GM18498 (cell line): Measurements from ENCODE around the gene ITPK1.
"Not testable (repeated sequence)": the region's sequence is repeated elsewhere in the genome, so short reads cannot be mapped to it uniquely, and the experiment has no call there.

Experiments
- ATAC-seq: cut with Tn5 transposase; IDR thresholded peaks from one replicate; pipeline ENCODE4 v1.9.1; 2021; ENCODE audit warnings: mild to moderate bottlenecking, moderate library complexity; ENCODE audit not compliant: unreplicated experiment

The ITPK1 gene

DNA sequence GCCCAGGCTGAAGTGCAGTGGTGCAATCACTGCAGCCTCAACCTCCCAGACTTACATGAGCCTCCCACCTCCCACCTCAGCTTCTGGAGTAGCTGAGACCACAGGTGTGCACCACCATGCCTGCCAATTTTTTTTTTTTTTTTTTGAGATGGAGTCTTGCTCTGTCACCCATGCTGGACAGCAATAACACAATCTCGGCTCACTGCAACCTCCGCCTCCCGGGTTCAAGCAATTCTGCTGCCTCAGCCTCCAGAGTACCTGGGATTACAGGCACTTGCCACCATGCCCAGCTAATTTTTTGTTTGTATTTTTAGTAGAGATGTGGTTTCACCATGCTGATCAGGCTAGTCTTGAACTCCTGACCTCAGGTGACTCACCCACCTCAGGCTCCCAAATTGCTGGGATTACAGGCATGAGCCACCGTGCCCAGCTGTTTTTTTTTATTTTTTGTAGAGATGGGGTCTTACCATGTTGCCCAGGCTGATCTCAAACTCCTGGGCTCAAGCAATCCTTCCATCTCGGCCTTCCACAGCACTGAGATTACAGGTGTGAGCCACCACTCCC, 15.6 kb upstream of the ITPK1 start:
- ATAC-seq, result not testable (repeated sequence)

DNA sequence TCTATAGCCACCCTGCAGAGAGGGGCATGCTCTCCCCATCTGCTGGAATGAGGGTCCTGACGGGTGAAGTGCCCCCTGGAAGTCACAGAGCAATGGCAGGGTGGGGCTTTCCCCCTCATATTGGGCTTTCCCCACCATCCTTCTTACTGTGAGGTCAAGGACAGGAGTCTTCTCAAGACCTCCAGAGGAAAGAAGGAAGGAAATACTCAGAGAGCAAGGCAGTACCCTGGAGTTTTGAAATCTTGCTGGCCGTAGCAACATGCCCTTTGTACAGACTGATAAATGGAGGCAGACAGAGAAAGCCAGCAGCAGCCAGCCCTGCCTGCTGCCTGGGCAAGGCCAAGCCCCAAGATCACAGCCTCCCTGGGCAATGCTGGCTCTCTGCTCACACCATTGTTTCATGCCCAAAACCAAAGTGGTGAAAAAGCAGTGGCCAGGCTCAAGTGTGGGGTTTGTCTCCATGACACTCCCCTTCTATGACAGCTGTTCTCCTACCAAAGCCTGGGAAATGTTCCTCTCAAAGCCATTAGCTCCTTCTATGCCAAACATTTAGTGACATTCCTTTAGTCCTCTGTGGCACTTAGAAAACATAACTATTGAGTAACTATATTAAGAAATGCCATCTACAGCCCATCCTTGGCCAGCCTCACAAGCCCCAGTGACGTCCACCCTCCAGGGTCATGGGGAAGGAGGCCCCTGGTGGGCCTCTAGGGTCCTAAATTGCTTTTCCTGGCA, 13.2 kb upstream of the ITPK1 start:
- ATAC-seq, result no peak

- no peak for ATAC-seq
Measured at GRCh38 chr14:93126111-93126510, 10.4 kb upstream of the ITPK1 start.

GRCh38 chr14:93122826-93123225, 7.1 kb upstream of the ITPK1 start:
- ATAC-seq, result no peak

GRCh38 chr14:93121030-93121834, 5.5 kb upstream of the ITPK1 start:
- ATAC-seq, result no peak

GRCh38 chr14:93120517-93120916, 4.8 kb upstream of the ITPK1 start:
- no peak for ATAC-seq

DNA sequence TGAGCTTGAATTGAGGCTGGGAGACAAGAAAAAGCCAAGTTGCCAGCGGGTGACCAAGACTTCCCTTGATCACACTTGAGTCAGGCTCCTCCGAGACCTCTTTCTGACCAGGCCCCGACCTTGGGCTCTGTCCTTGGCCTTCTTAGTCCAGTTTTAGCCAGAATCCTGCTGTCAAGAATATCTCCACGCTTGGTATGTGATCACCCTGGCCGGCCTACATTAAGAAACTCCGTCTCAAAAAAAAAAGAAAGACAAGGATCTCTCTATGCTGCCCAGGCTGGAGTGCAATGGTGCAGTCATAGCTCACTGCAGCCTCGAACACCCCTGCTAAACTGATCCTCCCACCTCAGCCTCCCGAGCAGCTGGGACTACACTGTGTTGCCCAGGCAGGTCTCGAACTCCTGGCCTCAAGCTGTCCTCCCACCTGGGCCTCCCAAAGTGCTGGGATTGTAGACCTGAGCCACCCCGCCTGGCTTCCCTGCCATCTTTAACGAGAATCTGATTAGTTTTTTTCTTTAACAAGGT, 1.0 kb upstream of the ITPK1 start:
- ATAC-seq, result no peak

- ATAC-seq, result peak; percentile 86
Measured at GRCh38 chr14:93115069-93115820, 480 bp downstream of the ITPK1 start.

DNA sequence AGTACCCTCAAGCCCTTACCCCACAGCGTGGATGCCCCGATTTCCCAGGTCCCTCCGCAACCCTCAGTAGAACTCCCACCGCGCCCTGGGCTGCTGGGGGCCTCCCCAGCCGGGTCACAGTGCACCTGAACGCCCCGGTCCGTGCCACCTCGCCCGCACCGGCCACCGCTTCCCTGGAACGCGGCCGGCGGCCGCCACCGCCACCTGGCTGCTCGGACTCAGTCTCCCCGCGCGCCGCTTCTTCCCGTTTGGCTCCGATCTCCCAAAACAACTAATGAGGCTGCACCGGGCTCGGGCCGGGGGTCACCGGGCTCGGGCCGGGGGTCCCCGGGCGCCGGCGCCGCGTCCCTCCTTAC, 1.0 kb downstream of the ITPK1 start:
- no peak for ATAC-seq

GRCh38 chr14:93114068-93114710, 1.5 kb downstream of the ITPK1 start:
- ATAC-seq, result no peak

- no peak for ATAC-seq
Measured at GRCh38 chr14:93113678-93114067, 2.1 kb downstream of the ITPK1 start.

DNA sequence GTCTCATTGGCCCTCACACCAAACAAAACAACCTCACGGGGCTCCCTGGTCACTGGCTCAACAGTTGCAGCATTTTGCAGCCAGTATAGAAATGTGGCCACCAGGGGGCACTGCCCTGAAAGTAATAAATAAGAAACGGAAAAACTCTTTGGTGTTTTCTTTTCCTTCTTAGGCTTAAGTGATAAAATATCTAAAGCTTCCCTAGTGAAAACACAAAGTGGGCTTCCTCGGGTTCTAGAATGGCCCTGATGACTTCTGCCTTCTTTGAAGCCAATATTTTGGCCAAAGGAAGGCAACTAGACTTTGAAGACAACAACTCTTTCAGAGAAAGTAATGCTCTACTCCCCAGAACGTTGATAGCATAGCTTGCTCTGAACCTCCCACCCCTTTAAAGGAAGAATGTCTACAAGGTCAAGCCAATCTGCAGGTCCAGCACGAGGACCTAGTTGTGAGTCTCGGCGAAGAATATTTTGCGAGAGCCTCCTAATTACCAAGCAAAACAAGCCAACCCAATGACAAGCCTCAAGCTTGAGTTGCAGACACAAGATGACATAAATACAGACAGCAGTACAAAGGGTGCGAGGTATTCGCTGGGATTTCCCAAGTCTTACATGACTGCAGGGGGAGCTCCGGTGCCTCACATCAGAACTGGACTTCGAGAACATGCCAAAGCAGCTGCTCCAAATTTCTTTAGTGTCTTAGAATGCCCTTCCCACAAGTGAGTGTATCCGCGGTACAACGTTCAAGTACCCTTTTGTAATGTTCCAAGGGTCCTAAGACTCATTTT, 2.6 kb downstream of the ITPK1 start:
- no peak for ATAC-seq

- not testable (repeated sequence) for ATAC-seq
Measured at GRCh38 chr14:93111541-93111940, 4.2 kb downstream of the ITPK1 start.

DNA sequence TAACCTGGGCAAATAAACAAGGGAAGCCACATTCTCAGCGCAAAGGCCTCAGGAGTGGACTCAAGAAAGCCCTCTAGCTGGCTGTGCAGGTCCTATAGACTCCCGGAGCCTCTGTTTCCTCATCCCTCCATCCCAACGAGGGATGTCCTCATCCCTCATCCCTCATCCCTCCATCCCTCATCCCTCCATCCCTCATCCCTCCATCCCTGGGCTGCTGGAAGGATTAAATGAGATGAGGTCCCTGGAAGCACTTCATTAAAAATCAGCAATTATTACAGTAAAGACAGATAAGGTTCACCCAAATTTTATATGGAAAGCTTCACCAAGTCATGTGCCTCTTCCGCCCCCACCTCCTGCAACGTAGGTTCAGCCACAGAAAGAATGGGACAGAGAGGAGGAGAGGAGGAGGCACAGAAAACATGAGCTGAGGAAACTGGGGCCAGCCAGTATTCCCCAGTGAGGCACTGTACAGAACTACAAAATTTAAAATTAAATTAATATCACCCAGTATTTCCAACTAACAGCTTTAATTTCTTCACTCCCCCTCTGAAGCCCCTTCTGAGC, 4.8 kb downstream of the ITPK1 start:
- no peak for ATAC-seq

- no peak for ATAC-seq
Measured at GRCh38 chr14:93109572-93110481, 5.9 kb downstream of the ITPK1 start.

DNA sequence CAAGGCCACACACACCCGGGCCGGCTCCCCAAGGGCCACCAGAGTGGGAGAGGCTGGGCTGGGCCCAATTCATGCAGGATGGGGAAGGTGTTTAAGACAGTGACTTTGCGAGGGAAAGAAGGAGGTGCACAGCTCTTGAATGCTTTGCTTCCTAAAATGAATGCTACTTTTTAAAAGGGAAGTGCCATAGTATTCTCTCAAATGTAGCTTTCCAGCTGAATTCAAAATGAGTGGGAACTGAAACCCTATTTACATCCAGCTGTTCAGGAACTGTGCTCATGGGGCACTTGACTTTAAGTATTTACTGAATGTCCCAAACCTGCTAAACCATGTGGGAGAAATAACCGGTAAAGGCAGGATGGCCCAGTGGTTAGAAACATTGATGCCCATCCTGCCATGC, 7.6 kb downstream of the ITPK1 start:
- ATAC-seq, result no peak

DNA sequence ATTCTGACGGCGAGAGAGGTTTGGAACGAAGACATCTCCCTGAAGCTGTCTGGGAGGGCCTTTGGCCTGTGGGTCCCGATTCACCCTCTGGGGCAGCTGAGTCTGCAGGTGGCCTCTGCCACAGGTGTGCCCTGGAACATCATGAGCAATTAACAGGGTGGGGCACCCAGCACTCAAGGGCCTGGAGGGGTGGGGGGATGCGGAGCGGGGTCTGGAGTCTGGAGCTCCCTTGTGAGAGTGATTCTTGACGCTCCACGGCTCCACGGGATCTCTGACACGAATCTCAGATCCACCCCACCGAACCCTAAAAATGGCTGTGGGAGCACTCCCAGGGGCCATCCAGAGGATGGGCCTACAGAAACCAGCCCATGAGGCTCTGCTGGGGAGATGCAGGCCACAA, 8.3 kb downstream of the ITPK1 start:
- ATAC-seq, result no peak

DNA sequence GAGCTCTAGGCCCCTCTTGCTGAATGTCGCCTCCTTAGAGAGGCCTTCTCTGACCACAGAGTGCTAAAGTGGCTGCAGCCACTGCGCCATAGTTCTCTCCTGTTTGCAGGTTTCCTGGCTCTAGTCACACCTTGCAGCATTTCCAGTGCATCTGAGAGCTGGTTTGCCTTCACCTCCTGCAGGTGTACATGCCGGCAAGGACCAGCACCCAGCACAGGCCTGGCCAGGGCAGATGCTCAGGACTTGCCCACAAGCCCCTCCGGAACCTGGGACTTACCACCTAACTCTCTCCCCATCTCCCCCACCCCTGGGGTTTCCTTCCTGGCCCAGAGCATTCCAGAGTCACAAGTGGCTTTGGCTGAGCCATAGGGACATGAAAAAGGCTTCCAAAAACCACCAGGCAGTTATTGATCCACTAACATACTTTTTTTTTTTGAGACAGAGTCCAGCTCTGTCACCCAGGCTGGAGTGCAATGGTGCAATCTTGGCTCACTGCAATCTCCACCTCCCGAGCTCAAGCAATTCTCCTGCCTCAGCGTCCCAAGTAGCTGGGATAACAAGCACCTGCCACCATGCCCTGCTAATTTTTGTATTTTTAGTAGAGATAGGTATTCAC, 9.1 kb downstream of the ITPK1 start:
- ATAC-seq, result no peak
